Spinal cord (tissue), 10 donors: ENCODE measurements around the gene ZHX3. TPM values are rescaled to one million over a fixed set of nuclear protein-coding genes. Genes with fewer than 3 reads are reported as not detected.

Source experiments
- DNase-seq, 6 donors: peaks; one replicate each; pipeline versions ENCODE4 v3.0.0 to v3.0.0-alpha.2; 2013 to 2015; ENCODE audit warnings: low spot score in 6 of 6, low read depth in 4 of 6
- H3K27ac ChIP-seq: one replicate; pipeline ENCODE4 v1.5.1; 2013; ENCODE audit warnings: low read depth, low read length, control low read depth
- H3K27me3 ChIP-seq: one replicate; pipeline ENCODE4 v1.6.1; 2013; ENCODE audit warnings: low read length; ENCODE audit not compliant: control insufficient read depth, insufficient read depth
- H3K36me3 ChIP-seq: one replicate; pipeline ENCODE4 v1.6.1; 2013; ENCODE audit warnings: low read length; ENCODE audit not compliant: control insufficient read depth, insufficient read depth
- H3K4me1 ChIP-seq: one replicate; pipeline ENCODE4 v1.6.1; 2013; ENCODE audit warnings: low read length; ENCODE audit not compliant: control insufficient read depth, insufficient read depth
- H3K4me3 ChIP-seq: one replicate; pipeline ENCODE4 v1.5.1; 2013; ENCODE audit warnings: low read depth, low read length, control low read depth
- H3K9me3 ChIP-seq: one replicate; pipeline ENCODE4 v1.6.1; 2013; ENCODE audit warnings: low read length; ENCODE audit not compliant: control insufficient read depth, insufficient read depth
- WGBS: methylation state at CpG from one replicate; pipeline ENCODE4 v1.1.5; 2013; ENCODE audit warnings: missing lambda C conversion rate; ENCODE audit not compliant: insufficient coverage; 5-methylcytosine and 5-hydroxymethylcytosine counted together
- polyA plus RNA-seq, 2 donors: library from polyadenylated mRNA; unstranded; fragments of 120-200 nt; gene quantifications; one replicate each; pipeline ENCODE4 v1.2.1, GENCODE V29; 2013; ENCODE audit not compliant: insufficient read length in 2 of 2
- total RNA-seq, 2 donors: library from RNA; depleted of rRNA in 1 of 2; stranded (reverse); fragments of 120-200 nt in 1 of 2; fragments of >200 nt in 1 of 2; gene quantifications; one replicate each; pipeline versions ENCODE4 v1.2.3 to v1.2.4, GENCODE V29; 2013 to 2014
- donor health status: healthy.

ZHX3 gene
- total and polyA plus RNA-seq, 4 donors = 28.5 to 36.3 (median 31.0) TPM

- Histone ChIP-seq H3K9me3 (no peaks in the 10 kb centered on the region), H3K27me3 (no peaks in the 10 kb centered on the region), H3K4me3 (no peak overlapping the region), H3K36me3 (no peaks in the 10 kb centered on the region), H3K27ac (no peak overlapping the region), H3K4me1 (peaks cover 7% of the 10 kb centered on the region)
- WGBS = 83% methylated on average over 2 of the region's 2 CpGs
- DNase-seq = no peak
Observed at GRCh38 chr20:41334036-41334435, 16.5 kb upstream of the ZHX3 start.

GRCh38 chr20:41331731-41332130 is 14.2 kb upstream of the ZHX3 start:
- Histone ChIP-seq H3K27me3 (no peaks in the 10 kb centered on the region), H3K4me1 (peaks cover 7% of the 10 kb centered on the region), H3K27ac (no peak overlapping the region), H3K36me3 (no peaks in the 10 kb centered on the region), H3K4me3 (no peak overlapping the region), H3K9me3 (no peaks in the 10 kb centered on the region)
- DNase-seq = no peak
- WGBS = 100% methylated on average over 2 of the region's 4 CpGs

DNA sequence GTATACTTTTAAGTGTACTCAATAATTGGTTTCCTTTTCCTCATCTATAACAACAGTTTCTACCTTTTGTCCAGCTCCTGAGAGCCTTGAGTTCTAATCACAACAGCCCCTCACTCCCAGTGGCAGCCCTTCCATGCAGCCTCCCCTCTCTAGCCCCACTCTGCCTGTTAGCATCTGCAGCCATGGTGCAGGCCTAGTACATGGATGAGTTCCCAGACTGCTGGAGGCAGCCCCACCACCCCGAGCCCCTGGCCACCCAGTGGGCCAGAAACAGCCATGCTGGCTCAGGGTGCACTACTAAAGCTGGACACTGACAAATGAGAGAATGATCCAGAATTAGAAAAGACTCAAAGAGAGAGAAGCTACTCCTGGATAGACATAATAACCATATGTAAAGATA is 13.4 kb upstream of the ZHX3 start:
- no CpG with 5 or more reads among the region's 1 CpG for WGBS
- Histone ChIP-seq H3K27me3 (no peaks in the 10 kb centered on the region), H3K27ac (no peak overlapping the region), H3K36me3 (no peaks in the 10 kb centered on the region), H3K9me3 (no peaks in the 10 kb centered on the region), H3K4me3 (no peak overlapping the region), H3K4me1 (peaks cover 7% of the 10 kb centered on the region)
- no peak for DNase-seq

DNA sequence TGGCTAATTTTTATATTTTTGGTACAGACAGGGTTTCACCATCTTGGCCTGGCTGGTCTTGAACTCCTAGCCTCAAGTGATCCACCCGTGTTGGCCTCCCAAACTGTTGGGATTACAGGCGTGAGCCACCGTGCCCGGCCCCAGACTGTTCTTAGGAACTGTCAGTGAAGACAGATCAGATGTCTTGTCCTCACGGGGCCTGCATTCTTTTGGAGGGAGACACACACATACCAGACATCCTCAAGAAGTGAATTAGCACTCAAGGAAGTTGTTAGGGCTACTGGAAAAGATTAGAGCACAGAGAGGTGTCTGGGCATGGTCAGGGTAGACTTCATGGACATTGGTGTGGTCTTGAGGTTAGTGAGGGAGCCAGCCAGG is 12.8 kb upstream of the ZHX3 start:
- no peak for DNase-seq
- 71% methylated on average over 4 of the region's 5 CpGs for WGBS
- Histone ChIP-seq H3K27ac (no peak overlapping the region), H3K4me3 (no peak overlapping the region), H3K4me1 (peaks cover 4% of the 10 kb centered on the region), H3K27me3 (no peaks in the 10 kb centered on the region), H3K9me3 (no peaks in the 10 kb centered on the region), H3K36me3 (no peaks in the 10 kb centered on the region)

DNA sequence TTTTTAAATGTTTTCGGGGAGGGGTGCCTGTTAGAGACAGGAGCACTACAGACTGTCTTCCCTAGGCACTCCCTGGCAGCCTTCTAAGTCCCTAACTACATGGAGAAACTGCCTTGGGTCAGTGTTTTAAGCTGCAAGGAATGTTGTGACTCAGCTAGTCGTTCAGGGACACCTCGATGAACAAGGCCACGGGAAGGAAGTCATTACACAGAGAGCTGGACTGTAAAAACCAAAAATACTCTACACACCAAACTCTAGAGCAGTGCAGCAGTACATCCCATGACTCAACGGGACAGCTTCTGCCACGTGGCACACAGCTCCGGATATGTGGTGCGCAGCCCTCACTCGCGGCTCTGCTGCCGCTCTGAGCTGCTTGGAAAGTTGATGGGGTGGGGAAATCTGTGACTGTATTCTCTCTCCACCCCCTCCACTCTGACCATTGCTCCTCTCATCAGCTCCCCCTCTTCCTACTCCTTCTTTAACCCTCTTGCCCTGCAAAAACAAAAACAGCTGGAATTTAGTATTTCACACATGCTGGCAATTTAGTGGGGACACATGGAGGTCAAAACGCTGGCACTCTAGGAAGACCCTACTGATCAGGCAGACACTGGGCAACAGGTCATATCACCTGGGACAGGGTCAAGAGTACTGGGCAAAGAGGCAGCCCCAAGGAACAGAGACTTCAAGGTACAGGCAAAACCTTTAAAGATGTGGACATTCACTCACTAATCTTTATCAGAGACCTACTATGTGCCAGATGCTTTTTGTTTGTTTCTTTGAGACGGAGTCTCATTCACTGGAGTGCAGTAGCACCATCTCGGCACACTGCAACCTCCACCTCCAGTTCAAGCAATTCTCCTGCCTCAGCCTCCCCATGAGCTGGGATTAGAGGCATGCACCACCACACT is 12.2 kb upstream of the ZHX3 start:
- H3K9me3 ChIP-seq = no peaks in the 10 kb centered on the region
- H3K27me3 ChIP-seq = no peaks in the 10 kb centered on the region
- no peak overlapping the region for H3K4me3 ChIP-seq
- no peak overlapping the region for H3K27ac ChIP-seq
- no peaks in the 10 kb centered on the region for H3K36me3 ChIP-seq
- H3K4me1 ChIP-seq = peaks cover 4% of the 10 kb centered on the region
- peak in 1 of 6 donors; percentile 5 for DNase-seq
- 66% methylated on average over 7 of the region's 14 CpGs for WGBS

- 58% methylated on average over 2 of the region's 5 CpGs for WGBS
- H3K36me3 ChIP-seq = no peaks in the 10 kb centered on the region
- no peaks in the 10 kb centered on the region for H3K27me3 ChIP-seq
- H3K4me3 ChIP-seq = no peak overlapping the region
- no peak overlapping the region for H3K27ac ChIP-seq
- peaks cover 4% of the 10 kb centered on the region for H3K4me1 ChIP-seq
- H3K9me3 ChIP-seq = no peaks in the 10 kb centered on the region
- no peak for DNase-seq
Observed at GRCh38 chr20:41327178-41327577, 9.6 kb upstream of the ZHX3 start.

DNA sequence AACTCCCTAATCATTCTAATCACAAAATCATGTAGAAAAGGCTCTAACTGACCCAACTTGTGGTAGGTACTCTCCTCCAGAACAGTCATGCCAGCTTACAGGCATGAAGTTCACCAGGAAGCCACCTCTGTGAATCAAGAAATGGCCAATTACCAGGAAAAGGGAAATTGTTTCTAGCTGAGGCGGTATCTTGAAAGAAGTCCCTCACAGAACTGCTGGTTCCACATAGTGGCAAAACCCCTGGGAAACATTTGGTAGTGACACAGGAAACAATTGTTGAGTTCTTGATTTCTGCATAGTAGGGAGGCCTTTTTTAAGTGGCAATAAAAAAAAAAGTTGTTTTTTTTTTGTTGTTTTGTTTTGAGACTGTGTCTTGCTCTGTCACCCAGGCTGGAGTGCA is 3.4 kb upstream of the ZHX3 start:
- Histone ChIP-seq H3K4me1 (peaks cover 5% of the 10 kb centered on the region), H3K36me3 (no peaks in the 10 kb centered on the region), H3K9me3 (no peaks in the 10 kb centered on the region), H3K27ac (no peak overlapping the region), H3K27me3 (no peaks in the 10 kb centered on the region), H3K4me3 (no peak overlapping the region)
- DNase-seq = no peak
- 92% methylated on average over 1 of the region's 1 CpG for WGBS

DNA sequence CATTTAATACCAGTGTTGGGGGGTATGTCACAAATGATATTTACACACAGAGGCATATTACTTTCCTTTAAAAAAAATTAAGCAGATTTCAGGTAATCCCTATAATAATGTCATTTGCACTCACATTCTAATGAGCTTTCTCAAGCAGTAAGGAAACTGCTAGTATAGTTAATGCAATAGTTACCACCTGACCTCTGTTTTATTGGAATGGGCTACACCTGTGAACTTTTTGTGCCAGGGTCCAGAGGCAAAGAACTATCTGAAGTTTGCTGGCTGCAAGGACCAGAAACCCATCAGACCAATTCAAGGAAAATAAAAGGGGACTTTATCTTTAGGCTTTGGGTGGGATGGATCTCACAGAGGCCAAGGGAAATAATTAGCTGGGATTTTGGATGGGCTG is 2.9 kb upstream of the ZHX3 start:
- Histone ChIP-seq H3K36me3 (no peaks in the 10 kb centered on the region), H3K27ac (no peak overlapping the region), H3K9me3 (no peaks in the 10 kb centered on the region), H3K4me3 (no peak overlapping the region), H3K27me3 (no peaks in the 10 kb centered on the region), H3K4me1 (peaks cover 5% of the 10 kb centered on the region)
- no peak for DNase-seq

DNA sequence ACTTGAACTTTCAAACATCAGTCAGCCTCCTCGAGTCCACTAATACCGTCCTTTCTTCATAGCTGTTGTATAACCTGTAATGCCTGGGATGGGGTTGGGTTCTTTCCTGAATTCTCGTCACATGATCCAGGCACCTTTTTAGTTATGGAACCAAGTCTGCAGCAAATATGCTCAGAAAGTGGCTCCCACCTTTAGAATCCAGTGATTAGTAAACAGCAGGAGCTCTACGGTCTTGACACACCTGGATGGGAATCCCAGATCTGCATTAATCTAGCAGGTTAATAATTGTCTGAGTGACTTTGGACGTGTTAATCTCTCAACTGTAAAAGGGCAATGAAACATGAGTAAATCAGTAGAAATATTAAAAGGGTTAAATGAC is 729 bp upstream of the ZHX3 start:
- no peaks in the 10 kb centered on the region for H3K36me3 ChIP-seq
- peak overlapping the region; percentile 35 for H3K4me3 ChIP-seq
- no peak for DNase-seq
- H3K27ac ChIP-seq = peak overlapping the region; percentile 31
- H3K27me3 ChIP-seq = no peaks in the 10 kb centered on the region
- H3K4me1 ChIP-seq = peaks cover 10% of the 10 kb centered on the region
- no peaks in the 10 kb centered on the region for H3K9me3 ChIP-seq
- WGBS = 100% methylated on average over 1 of the region's 5 CpGs
